OCI-LY1 (cell line): ENCODE data around the gene RCAN3.
"Not testable (repeated sequence)": the region's sequence is repeated elsewhere in the genome, so short reads cannot be mapped to it uniquely, and the experiment has no call there.

Experiments
- H2AFZ ChIP-seq: fragments of 200-600 bp; sonication (generic), shearing (Covaris generic); 2 replicates; pipeline ENCODE4 v1.6.0; 2014; ENCODE audit warnings: antibody characterized with exemption, mild to moderate bottlenecking, low read length
- H3F3A ChIP-seq: fragments of 200-600 bp; sonication (generic), shearing (Covaris generic); 2 replicates; pipeline ENCODE4 v1.6.0; 2014; ENCODE audit warnings: mild to moderate bottlenecking, antibody characterized with exemption, low read length, moderate library complexity; ENCODE audit not compliant: insufficient read depth
- H3K27ac ChIP-seq: fragments of 200-600 bp; sonication (generic); 2 replicates; pipeline ENCODE4 v1.5.1; 2014; ENCODE audit warnings: low read length, mixed run types, mild to moderate bottlenecking, low read depth; ENCODE audit not compliant: poor library complexity, severe bottlenecking
- H3K27me3 ChIP-seq: fragments of 200-600 bp; sonication (generic); 2 replicates; pipeline ENCODE4 v1.6.0; 2014; ENCODE audit warnings: antibody characterized with exemption, mild to moderate bottlenecking, low read length, moderate library complexity; ENCODE audit not compliant: insufficient read depth
- H3K36me3 ChIP-seq: fragments of 200-600 bp; sonication (generic); 2 replicates; pipeline ENCODE4 v1.6.1; 2014; ENCODE audit warnings: mild to moderate bottlenecking, antibody characterized with exemption, low read length, moderate library complexity, mixed read lengths; ENCODE audit not compliant: insufficient read depth
- H3K4me1 ChIP-seq: fragments of 200-600 bp; sonication (generic); 2 replicates; pipeline ENCODE4 v1.5.1; 2014; ENCODE audit warnings: mild to moderate bottlenecking, low read length, moderate library complexity; ENCODE audit not compliant: insufficient read depth, severe bottlenecking
- H3K4me2 ChIP-seq: fragments of 200-600 bp; sonication (generic), shearing (Covaris generic); 2 replicates; pipeline ENCODE4 v1.6.1; 2014; ENCODE audit warnings: low read length
- H3K4me3 ChIP-seq: fragments of 200-600 bp; sonication (generic); 2 replicates; pipeline ENCODE4 v1.5.1; 2014; ENCODE audit warnings: low read length, low read depth, mild to moderate bottlenecking, mixed read lengths; ENCODE audit not compliant: poor library complexity, severe bottlenecking
- H3K79me2 ChIP-seq: fragments of 200-600 bp; shearing (Covaris generic); 2 replicates; pipeline ENCODE4 v1.6.1; 2016; ENCODE audit warnings: mixed run types, low read length, mixed read lengths; ENCODE audit not compliant: insufficient read depth
- H3K9ac ChIP-seq: fragments of 200-600 bp; sonication (generic), shearing (Covaris generic); 2 replicates; pipeline ENCODE4 v1.6.1; 2014; ENCODE audit warnings: mild to moderate bottlenecking, low read length, mixed read lengths
- H3K9me2 ChIP-seq: fragments of 200-600 bp; sonication (generic), shearing (Covaris generic); 2 replicates; pipeline ENCODE4 v1.6.1; 2014; ENCODE audit warnings: low read depth, mild to moderate bottlenecking, low read length, mixed read lengths
- H3K9me3 ChIP-seq: fragments of 200-600 bp; shearing (Covaris generic); 2 replicates; pipeline ENCODE4 v1.6.1; 2014; ENCODE audit warnings: low read length, mixed read lengths
- H4K20me1 ChIP-seq: fragments of 200-600 bp; sonication (generic), shearing (Covaris generic); 2 replicates; pipeline ENCODE4 v1.6.0; 2016; ENCODE audit warnings: mild to moderate bottlenecking, low read length; ENCODE audit not compliant: insufficient read depth
- EZH2 ChIP-seq: fragments of 200-600 bp; sonication (generic), shearing (Covaris generic); IDR thresholded peaks from 2 replicates; pipeline ENCODE4 v1.8.0; 2017; ENCODE audit warnings: borderline replicate concordance, mixed run types, mild to moderate bottlenecking, antibody characterized with exemption, low read length, moderate library complexity, mixed read lengths
- TF ChIP-seq, protein P1 (sequence below): fragments of 200-600 bp; sonication (generic), shearing (Covaris generic); IDR thresholded peaks from 2 replicates; pipeline ENCODE4 v1.5.1; 2017; ENCODE audit warnings: mild to moderate bottlenecking, antibody characterized with exemption, low read length, moderate library complexity, mixed read lengths

Gene RCAN3

DNA sequence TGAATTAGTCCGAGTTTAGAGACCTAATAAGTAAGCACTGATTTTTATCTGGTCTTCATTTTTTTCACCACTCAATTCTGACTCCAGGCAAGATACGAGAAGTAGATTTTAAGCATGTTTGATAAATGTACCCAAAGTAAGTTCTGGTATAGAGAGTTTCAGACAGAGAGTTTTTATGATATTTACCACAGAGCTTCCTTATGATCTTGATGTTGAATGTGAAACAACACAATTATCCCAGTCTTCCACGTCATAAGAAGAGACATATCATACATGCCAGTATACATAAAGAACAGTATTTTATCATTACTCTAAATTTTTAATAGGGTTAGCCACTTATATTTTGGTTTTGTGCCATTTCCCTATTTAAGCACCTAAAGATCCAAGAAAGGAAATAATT lies 45.4 kb downstream of the RCAN3 start:
- Histone ChIP-seq H3K9me2 (no peaks in the 10 kb centered on the region), H3K9ac (no peak overlapping the region), H3K9me3 (no peaks in the 10 kb centered on the region), H3K79me2 (no peaks in the 10 kb centered on the region), H3K36me3 (no peaks in the 10 kb centered on the region), H3K27me3 (peaks cover 3% of the 10 kb centered on the region; the same call in 1 of the 2 replicates), H4K20me1 (no peaks in the 10 kb centered on the region), H3K4me2 (no peak overlapping the region), H3K4me3 (no peak overlapping the region), H3K27ac (no peak overlapping the region), H3K4me1 (no peaks in the 10 kb centered on the region), H3F3A (no peaks in the 10 kb centered on the region), H2AFZ (no peak overlapping the region)
- TF ChIP-seq EZH2 = no peak
- TF ChIP-seq, protein P1, sequence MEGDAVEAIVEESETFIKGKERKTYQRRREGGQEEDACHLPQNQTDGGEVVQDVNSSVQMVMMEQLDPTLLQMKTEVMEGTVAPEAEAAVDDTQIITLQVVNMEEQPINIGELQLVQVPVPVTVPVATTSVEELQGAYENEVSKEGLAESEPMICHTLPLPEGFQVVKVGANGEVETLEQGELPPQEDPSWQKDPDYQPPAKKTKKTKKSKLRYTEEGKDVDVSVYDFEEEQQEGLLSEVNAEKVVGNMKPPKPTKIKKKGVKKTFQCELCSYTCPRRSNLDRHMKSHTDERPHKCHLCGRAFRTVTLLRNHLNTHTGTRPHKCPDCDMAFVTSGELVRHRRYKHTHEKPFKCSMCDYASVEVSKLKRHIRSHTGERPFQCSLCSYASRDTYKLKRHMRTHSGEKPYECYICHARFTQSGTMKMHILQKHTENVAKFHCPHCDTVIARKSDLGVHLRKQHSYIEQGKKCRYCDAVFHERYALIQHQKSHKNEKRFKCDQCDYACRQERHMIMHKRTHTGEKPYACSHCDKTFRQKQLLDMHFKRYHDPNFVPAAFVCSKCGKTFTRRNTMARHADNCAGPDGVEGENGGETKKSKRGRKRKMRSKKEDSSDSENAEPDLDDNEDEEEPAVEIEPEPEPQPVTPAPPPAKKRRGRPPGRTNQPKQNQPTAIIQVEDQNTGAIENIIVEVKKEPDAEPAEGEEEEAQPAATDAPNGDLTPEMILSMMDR = no peak

DNA sequence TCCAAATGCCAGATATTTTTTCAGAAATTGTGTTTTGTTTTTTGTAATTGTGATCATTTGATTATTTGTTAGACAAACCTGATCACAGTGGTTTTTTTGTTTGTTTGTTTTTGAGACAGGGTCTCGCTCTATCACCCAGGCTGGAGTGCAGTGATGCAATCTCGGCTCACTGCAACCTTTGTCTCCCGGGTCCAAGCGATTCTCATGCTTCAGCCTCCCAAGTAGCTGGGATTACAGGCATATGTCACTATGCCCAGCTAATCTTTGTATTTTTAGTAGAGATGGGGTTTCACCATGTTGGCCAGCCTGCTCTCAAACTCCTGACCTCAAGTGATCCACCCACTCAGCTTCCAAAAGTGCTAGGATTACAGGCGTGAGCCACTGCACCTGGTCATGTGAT lies 46.6 kb downstream of the RCAN3 start:
- not testable (repeated sequence) for H3K9ac ChIP-seq, H3K79me2 ChIP-seq, H3K4me2 ChIP-seq, H2AFZ ChIP-seq, H4K20me1 ChIP-seq, H3K27me3 ChIP-seq, H3K4me3 ChIP-seq, H3K36me3 ChIP-seq, H3F3A ChIP-seq, H3K27ac ChIP-seq, H3K4me1 ChIP-seq, H3K9me2 ChIP-seq, H3K9me3 ChIP-seq

DNA sequence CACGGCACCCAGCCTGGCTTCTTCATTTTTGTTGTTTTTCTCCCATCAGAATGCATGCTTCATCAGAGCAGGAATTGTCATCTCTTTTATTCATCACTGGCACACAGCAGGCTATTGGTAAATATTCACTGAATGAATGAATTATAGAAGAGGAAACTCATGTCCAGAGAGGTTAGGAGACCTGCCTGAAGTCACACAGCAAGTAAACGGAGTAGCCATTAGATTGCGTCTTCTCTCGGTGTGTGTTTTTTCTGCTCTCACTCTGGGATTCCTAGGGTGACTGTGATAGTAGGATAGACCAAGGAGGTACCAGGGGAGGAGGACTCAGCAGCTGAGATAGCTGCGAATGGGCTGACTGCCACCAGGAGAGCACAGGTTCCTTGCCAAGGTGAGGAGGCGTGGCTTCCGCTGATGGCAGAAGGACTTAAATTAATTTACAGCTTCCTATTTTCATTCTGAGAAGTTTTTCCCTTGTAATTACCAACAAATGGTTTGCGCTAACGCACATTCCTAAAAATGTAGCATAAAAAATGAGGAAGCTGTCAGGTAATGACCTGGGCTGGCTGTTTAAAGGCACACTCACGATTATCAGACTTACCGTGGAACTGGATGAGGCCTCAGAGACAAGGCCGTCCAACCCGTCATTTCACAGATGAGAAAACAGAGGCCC lies 48.8 kb downstream of the RCAN3 start:
- H3K4me3 ChIP-seq = no peak overlapping the region
- no peaks in the 10 kb centered on the region for H3K79me2 ChIP-seq
- peaks cover 3% of the 10 kb centered on the region; the same call in 1 of the 2 replicates for H3K27me3 ChIP-seq
- H2AFZ ChIP-seq = no peak overlapping the region
- H3K36me3 ChIP-seq = no peaks in the 10 kb centered on the region
- H3K9me3 ChIP-seq = no peaks in the 10 kb centered on the region
- H3K27ac ChIP-seq = no peak overlapping the region
- H3K4me2 ChIP-seq = peak overlapping the region; percentile 18; the same call in 1 of the 2 replicates
- H3K9me2 ChIP-seq = no peaks in the 10 kb centered on the region
- no peaks in the 10 kb centered on the region for H4K20me1 ChIP-seq
- no peaks in the 10 kb centered on the region for H3F3A ChIP-seq
- no peak overlapping the region for H3K9ac ChIP-seq
- peaks cover 4% of the 10 kb centered on the region for H3K4me1 ChIP-seq
- TF ChIP-seq, protein P1 = no peak
- no peak for TF ChIP-seq EZH2
